SK-N-SH treated with all-trans-retinoic acid at 6 μM for 48 hours (cell line): ENCODE results near the gene PPP1CC.
"Not testable (repeated sequence)": the region's sequence is repeated elsewhere in the genome, so short reads cannot be mapped to it uniquely, and the experiment has no call there.

Source experiments
- ATAC-seq: fragments of 200-7000 bp; cut with Tn5 transposase; 3 replicates; pipeline ENCODE4 v1.9.1; 2020; ENCODE audit warnings: mild to moderate bottlenecking, moderate library complexity
- ARNTL ChIP-seq: fragments of 450-650 bp; formaldehyde crosslinking; IDR thresholded peaks from 2 replicates; pipeline ENCODE4 v1.5.0; 2020; ENCODE audit warnings: low read depth, mild to moderate bottlenecking, moderate library complexity, borderline replicate concordance
- BACH2 ChIP-seq: fragments of 250-450 bp; sonication (Bioruptor Pico); IDR thresholded peaks from 2 replicates; pipeline ENCODE4 v1.9.0; 2021; ENCODE audit warnings: mild to moderate bottlenecking, borderline replicate concordance
- CREB5 ChIP-seq: fragments of 250-450 bp; sonication (Bioruptor Pico); IDR thresholded peaks from 2 replicates; pipeline ENCODE4 v1.5.1; 2020; ENCODE audit warnings: low read depth, mild to moderate bottlenecking, moderate library complexity
- CSDC2 ChIP-seq: fragments of 250-450 bp; sonication (Bioruptor Pico); IDR thresholded peaks from 2 replicates; pipeline ENCODE4 v1.5.0; 2020; ENCODE audit warnings: mild to moderate bottlenecking, moderate library complexity
- ESRRG ChIP-seq: fragments of 250-450 bp; sonication (Bioruptor Pico); IDR thresholded peaks from 2 replicates; pipeline ENCODE4 v1.6.1; 2021; ENCODE audit warnings: mild to moderate bottlenecking
- GLIS3 ChIP-seq: fragments of 250-450 bp; sonication (Bioruptor Pico); IDR thresholded peaks from 2 replicates; pipeline ENCODE4 v1.5.0; 2020; ENCODE audit warnings: mild to moderate bottlenecking, moderate library complexity
- ISL1 ChIP-seq: fragments of 250-450 bp; sonication (Bioruptor Pico); IDR thresholded peaks from 2 replicates; pipeline ENCODE4 v2.1.2; 2022; ENCODE audit warnings: mild to moderate bottlenecking, moderate library complexity
- OSR1 ChIP-seq: fragments of 250-450 bp; sonication (Bioruptor Pico); IDR thresholded peaks from 2 replicates; pipeline ENCODE4 v1.8.0; 2022; ENCODE audit warnings: moderate library complexity, mild to moderate bottlenecking, inconsistent platforms
- PPARA ChIP-seq: fragments of 250-450 bp; sonication (Bioruptor Pico); IDR thresholded peaks from 2 replicates; pipeline ENCODE4 v1.5.0; 2020; ENCODE audit warnings: mild to moderate bottlenecking, borderline replicate concordance
- RARB ChIP-seq: fragments of 250-450 bp; sonication (Bioruptor Pico); IDR thresholded peaks from 2 replicates; pipeline ENCODE4 v1.8.0; 2021; ENCODE audit warnings: mild to moderate bottlenecking, moderate library complexity
- TCF4 ChIP-seq: fragments of 250-450 bp; sonication (Bioruptor Pico); IDR thresholded peaks from 2 replicates; pipeline ENCODE4 v1.8.0; 2021; ENCODE audit warnings: mild to moderate bottlenecking, moderate library complexity, borderline replicate concordance
- TOX ChIP-seq: fragments of 250-450 bp; sonication (Bioruptor Pico); IDR thresholded peaks from 2 replicates; pipeline ENCODE4 v1.8.0; 2021; ENCODE audit warnings: mild to moderate bottlenecking, moderate library complexity, borderline replicate concordance
- ZC3H10 ChIP-seq: fragments of 250-450 bp; sonication (Bioruptor Pico); IDR thresholded peaks from 2 replicates; pipeline ENCODE4 v1.5.1; 2021; ENCODE audit warnings: mild to moderate bottlenecking, moderate library complexity
- ZFP3 ChIP-seq: fragments of 250-450 bp; sonication (Bioruptor Pico); IDR thresholded peaks from 2 replicates; pipeline ENCODE4 v1.5.0; 2020; ENCODE audit warnings: mild to moderate bottlenecking, moderate library complexity
- ZNF70 ChIP-seq: fragments of 450-650 bp; formaldehyde crosslinking; IDR thresholded peaks from 2 replicates; pipeline ENCODE4 v1.5.0; 2020; ENCODE audit warnings: mild to moderate bottlenecking, moderate library complexity
- ZNF8 ChIP-seq: fragments of 450-650 bp; formaldehyde crosslinking; IDR thresholded peaks from 2 replicates; pipeline ENCODE4 v1.5.0; 2020; ENCODE audit warnings: mild to moderate bottlenecking, moderate library complexity
- TF ChIP-seq, protein P1 (sequence below): fragments of 250-450 bp; sonication (Bioruptor Pico); IDR thresholded peaks from 2 replicates; pipeline ENCODE4 v1.8.0; 2020; ENCODE audit warnings: mild to moderate bottlenecking, moderate library complexity, borderline replicate concordance
- TF ChIP-seq, protein P2 (sequence below): fragments of 250-450 bp; sonication (Bioruptor Pico); IDR thresholded peaks from 2 replicates; pipeline ENCODE4 v1.5.0; 2020; ENCODE audit warnings: mild to moderate bottlenecking, moderate library complexity
- TF ChIP-seq, protein P3 (sequence below): fragments of 250-450 bp; sonication (Bioruptor Pico); IDR thresholded peaks from 2 replicates; pipeline ENCODE4 v1.8.0; 2021; ENCODE audit warnings: low read depth, mild to moderate bottlenecking, moderate library complexity, borderline replicate concordance

The PPP1CC gene

GRCh38 chr12:110737532-110737931 lies 5.2 kb downstream of the PPP1CC start:
- no peak for ATAC-seq
- no peak for TF ChIP-seq ZFP3 (CRISPR knock-in tag)
- TF ChIP-seq, protein P1, sequence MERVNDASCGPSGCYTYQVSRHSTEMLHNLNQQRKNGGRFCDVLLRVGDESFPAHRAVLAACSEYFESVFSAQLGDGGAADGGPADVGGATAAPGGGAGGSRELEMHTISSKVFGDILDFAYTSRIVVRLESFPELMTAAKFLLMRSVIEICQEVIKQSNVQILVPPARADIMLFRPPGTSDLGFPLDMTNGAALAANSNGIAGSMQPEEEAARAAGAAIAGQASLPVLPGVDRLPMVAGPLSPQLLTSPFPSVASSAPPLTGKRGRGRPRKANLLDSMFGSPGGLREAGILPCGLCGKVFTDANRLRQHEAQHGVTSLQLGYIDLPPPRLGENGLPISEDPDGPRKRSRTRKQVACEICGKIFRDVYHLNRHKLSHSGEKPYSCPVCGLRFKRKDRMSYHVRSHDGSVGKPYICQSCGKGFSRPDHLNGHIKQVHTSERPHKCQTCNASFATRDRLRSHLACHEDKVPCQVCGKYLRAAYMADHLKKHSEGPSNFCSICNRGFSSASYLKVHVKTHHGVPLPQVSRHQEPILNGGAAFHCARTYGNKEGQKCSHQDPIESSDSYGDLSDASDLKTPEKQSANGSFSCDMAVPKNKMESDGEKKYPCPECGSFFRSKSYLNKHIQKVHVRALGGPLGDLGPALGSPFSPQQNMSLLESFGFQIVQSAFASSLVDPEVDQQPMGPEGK (CRISPR knock-in tag): no peak
- TF ChIP-seq ESRRG (CRISPR knock-in tag): no peak
- no peak for TF ChIP-seq GLIS3 (CRISPR knock-in tag)
- no peak for TF ChIP-seq CSDC2 (CRISPR knock-in tag)

- not testable (repeated sequence) for ATAC-seq
Measured at GRCh38 chr12:110737016-110737415, 5.7 kb downstream of the PPP1CC start.

GRCh38 chr12:110733900-110734299 lies 8.8 kb downstream of the PPP1CC start:
- no peak for ATAC-seq
- TF ChIP-seq, protein P2, sequence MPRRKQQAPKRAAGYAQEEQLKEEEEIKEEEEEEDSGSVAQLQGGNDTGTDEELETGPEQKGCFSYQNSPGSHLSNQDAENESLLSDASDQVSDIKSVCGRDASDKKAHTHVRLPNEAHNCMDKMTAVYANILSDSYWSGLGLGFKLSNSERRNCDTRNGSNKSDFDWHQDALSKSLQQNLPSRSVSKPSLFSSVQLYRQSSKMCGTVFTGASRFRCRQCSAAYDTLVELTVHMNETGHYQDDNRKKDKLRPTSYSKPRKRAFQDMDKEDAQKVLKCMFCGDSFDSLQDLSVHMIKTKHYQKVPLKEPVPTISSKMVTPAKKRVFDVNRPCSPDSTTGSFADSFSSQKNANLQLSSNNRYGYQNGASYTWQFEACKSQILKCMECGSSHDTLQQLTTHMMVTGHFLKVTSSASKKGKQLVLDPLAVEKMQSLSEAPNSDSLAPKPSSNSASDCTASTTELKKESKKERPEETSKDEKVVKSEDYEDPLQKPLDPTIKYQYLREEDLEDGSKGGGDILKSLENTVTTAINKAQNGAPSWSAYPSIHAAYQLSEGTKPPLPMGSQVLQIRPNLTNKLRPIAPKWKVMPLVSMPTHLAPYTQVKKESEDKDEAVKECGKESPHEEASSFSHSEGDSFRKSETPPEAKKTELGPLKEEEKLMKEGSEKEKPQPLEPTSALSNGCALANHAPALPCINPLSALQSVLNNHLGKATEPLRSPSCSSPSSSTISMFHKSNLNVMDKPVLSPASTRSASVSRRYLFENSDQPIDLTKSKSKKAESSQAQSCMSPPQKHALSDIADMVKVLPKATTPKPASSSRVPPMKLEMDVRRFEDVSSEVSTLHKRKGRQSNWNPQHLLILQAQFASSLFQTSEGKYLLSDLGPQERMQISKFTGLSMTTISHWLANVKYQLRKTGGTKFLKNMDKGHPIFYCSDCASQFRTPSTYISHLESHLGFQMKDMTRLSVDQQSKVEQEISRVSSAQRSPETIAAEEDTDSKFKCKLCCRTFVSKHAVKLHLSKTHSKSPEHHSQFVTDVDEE (CRISPR knock-in tag): no peak
- TF ChIP-seq PPARA (CRISPR knock-in tag): no peak
- TF ChIP-seq CREB5 (CRISPR knock-in tag): no peak
- TF ChIP-seq BACH2 (CRISPR knock-in tag): no peak
- TF ChIP-seq ZC3H10 (CRISPR knock-in tag): no peak
- no peak for TF ChIP-seq ZFP3 (CRISPR knock-in tag)
- no peak for TF ChIP-seq CSDC2 (CRISPR knock-in tag)

GRCh38 chr12:110733089-110733715 lies 9.5 kb downstream of the PPP1CC start:
- ATAC-seq: peak; percentile 66
- TF ChIP-seq ARNTL (no peak), ZFP3 (CRISPR knock-in tag) (no peak), ISL1 (CRISPR knock-in tag) (no peak), ZNF70 (CRISPR knock-in tag) (no peak), ESRRG (CRISPR knock-in tag) (no peak), ZNF8 (CRISPR knock-in tag) (no peak), TCF4 (CRISPR knock-in tag) (no peak), GLIS3 (CRISPR knock-in tag) (no peak), OSR1 (CRISPR knock-in tag) (no peak), RARB (no peak), BACH2 (CRISPR knock-in tag) (no peak), TOX (CRISPR knock-in tag) (no peak), CSDC2 (CRISPR knock-in tag) (no peak)
- TF ChIP-seq, protein P3, sequence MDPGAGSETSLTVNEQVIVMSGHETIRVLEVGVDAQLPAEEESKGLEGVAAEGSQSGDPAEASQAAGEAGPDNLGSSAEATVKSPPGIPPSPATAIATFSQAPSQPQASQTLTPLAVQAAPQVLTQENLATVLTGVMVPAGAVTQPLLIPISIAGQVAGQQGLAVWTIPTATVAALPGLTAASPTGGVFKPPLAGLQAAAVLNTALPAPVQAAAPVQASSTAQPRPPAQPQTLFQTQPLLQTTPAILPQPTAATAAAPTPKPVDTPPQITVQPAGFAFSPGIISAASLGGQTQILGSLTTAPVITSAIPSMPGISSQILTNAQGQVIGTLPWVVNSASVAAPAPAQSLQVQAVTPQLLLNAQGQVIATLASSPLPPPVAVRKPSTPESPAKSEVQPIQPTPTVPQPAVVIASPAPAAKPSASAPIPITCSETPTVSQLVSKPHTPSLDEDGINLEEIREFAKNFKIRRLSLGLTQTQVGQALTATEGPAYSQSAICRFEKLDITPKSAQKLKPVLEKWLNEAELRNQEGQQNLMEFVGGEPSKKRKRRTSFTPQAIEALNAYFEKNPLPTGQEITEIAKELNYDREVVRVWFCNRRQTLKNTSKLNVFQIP (CRISPR knock-in tag): no peak
- TF ChIP-seq, protein P1 (CRISPR knock-in tag): no peak
